CD4-positive, alpha-beta T cell treated with Interleukin-4 for 4 hours (primary cell): ENCODE data around the gene PIN1.

Experiments
- DNase-seq: peaks from one replicate; pipeline ENCODE4 v3.0.0-alpha.2; 2020

PIN1 gene

GRCh38 chr19:9857076-9857721, 22.1 kb downstream of the PIN1 start:
- no peak for DNase-seq

GRCh38 chr19:9857920-9858746, 23.0 kb downstream of the PIN1 start:
- peak; percentile 53 for DNase-seq

- no peak for DNase-seq
Measured at GRCh38 chr19:9858766-9859165, 23.6 kb downstream of the PIN1 start.

- no peak for DNase-seq
Measured at GRCh38 chr19:9860407-9860806, 25.3 kb downstream of the PIN1 start.

- no peak for DNase-seq
Measured at GRCh38 chr19:9861503-9861902, 26.4 kb downstream of the PIN1 start.

- peak; percentile 11 for DNase-seq
Measured at GRCh38 chr19:9862938-9863337, 27.8 kb downstream of the PIN1 start.

GRCh38 chr19:9863759-9864158, 28.6 kb downstream of the PIN1 start:
- DNase-seq: no peak

GRCh38 chr19:9865732-9866501, 30.8 kb downstream of the PIN1 start:
- DNase-seq: peak; percentile 64

- DNase-seq: no peak
Measured at GRCh38 chr19:9868983-9869617, 34.0 kb downstream of the PIN1 start.

GRCh38 chr19:9871626-9872338, 36.7 kb downstream of the PIN1 start:
- no peak for DNase-seq

- DNase-seq: no peak
Measured at GRCh38 chr19:9872618-9873242, 37.6 kb downstream of the PIN1 start.

- no peak for DNase-seq
Measured at GRCh38 chr19:9875031-9875627, 40.0 kb downstream of the PIN1 start.

GRCh38 chr19:9875796-9876195, 40.7 kb downstream of the PIN1 start:
- no peak for DNase-seq

GRCh38 chr19:9877780-9878510, 42.8 kb downstream of the PIN1 start:
- DNase-seq: no peak

GRCh38 chr19:9878511-9879196, 43.5 kb downstream of the PIN1 start:
- no peak for DNase-seq

- DNase-seq: no peak
Measured at GRCh38 chr19:9881720-9882119, 46.6 kb downstream of the PIN1 start.

GRCh38 chr19:9883231-9883758, 48.2 kb downstream of the PIN1 start:
- no peak for DNase-seq

- DNase-seq: no peak
Measured at GRCh38 chr19:9883764-9884163, 48.6 kb downstream of the PIN1 start.

- DNase-seq: no peak
Measured at GRCh38 chr19:9885077-9885552, 50.0 kb downstream of the PIN1 start.
